Lower lobe of right lung (tissue), 2 donors: ENCODE data around the gene STK39. TPM values are rescaled to one million over a fixed set of nuclear protein-coding genes. Genes with fewer than 3 reads are reported as not detected.

Experiments
- ATAC-seq, 2 donors: fragments of 200-7000 bp; cut with Tn5 transposase; one replicate each; pipeline ENCODE4 v1.9.1; 2020 to 2022; ENCODE audit warnings: mild to moderate bottlenecking in 2 of 2, moderate library complexity in 2 of 2
- DNase-seq: peaks from one replicate; pipeline ENCODE4 v3.0.0-alpha.2; 2020
- H3K27ac ChIP-seq: fragments of 200-600 bp; one replicate; pipeline ENCODE4 v1.8.0; 2022
- H3K27me3 ChIP-seq: fragments of 200-600 bp; one replicate; pipeline ENCODE4 v1.8.0; 2022; ENCODE audit warnings: low read depth
- H3K36me3 ChIP-seq: fragments of 200-600 bp; one replicate; pipeline ENCODE4 v1.8.0; 2022; ENCODE audit warnings: mild to moderate bottlenecking
- H3K4me1 ChIP-seq: fragments of 200-600 bp; one replicate; pipeline ENCODE4 v1.8.0; 2022
- H3K4me3 ChIP-seq: fragments of 200-600 bp; one replicate; pipeline ENCODE4 v1.8.0; 2022; ENCODE audit warnings: mild to moderate bottlenecking
- H3K9me3 ChIP-seq: fragments of 200-600 bp; one replicate; pipeline ENCODE4 v1.8.0; 2022
- intact Hi-C: fragments of 100-400 bp; cut with DNase I; formaldehyde crosslinking; loops from one replicate; pipeline ENCODE4 v1.11.0; 2022
- total RNA-seq: library from RNA; stranded (reverse); fragmentation: NEBNext Ultra II Directional; extraction: Animal tissue kit (Norgen Biotek cat#: 25700); gene quantifications from one replicate; pipeline ENCODE4 v1.2.1, GENCODE V29; 2021
- TF ChIP-seq, protein P1 (sequence below): fragments of 200-600 bp; IDR thresholded peaks from one replicate; pipeline ENCODE4 v1.8.0; 2022; ENCODE audit warnings: antibody characterized with exemption, mild to moderate bottlenecking
- donor health status: DM: no; HTN: yes; CAD: no; lungs with severe emphysema.

The STK39 gene
- total RNA-seq, 1 donor from 2014 or later = 12.6 TPM

DNA sequence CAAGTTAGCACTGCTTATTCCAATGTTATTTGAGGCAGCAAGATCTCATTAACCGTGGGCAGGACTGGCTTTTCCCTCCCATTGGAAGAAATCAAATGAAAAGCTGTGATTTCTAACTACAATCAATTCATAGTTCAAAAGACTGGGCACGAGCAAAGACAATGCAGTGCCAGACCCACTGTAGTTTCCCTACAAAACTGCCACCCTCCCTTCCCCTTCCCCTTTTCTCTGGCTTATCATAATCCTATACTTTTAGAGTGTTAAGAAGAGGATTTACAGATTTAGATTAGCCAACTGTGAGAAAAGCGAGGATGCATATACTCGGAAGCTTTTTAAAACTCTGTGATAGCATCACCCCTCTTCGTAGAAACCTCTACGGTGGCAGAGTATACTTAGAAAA lies 260.4 kb downstream of the STK39 start:
- no peak for DNase-seq
- TF ChIP-seq, protein P1, sequence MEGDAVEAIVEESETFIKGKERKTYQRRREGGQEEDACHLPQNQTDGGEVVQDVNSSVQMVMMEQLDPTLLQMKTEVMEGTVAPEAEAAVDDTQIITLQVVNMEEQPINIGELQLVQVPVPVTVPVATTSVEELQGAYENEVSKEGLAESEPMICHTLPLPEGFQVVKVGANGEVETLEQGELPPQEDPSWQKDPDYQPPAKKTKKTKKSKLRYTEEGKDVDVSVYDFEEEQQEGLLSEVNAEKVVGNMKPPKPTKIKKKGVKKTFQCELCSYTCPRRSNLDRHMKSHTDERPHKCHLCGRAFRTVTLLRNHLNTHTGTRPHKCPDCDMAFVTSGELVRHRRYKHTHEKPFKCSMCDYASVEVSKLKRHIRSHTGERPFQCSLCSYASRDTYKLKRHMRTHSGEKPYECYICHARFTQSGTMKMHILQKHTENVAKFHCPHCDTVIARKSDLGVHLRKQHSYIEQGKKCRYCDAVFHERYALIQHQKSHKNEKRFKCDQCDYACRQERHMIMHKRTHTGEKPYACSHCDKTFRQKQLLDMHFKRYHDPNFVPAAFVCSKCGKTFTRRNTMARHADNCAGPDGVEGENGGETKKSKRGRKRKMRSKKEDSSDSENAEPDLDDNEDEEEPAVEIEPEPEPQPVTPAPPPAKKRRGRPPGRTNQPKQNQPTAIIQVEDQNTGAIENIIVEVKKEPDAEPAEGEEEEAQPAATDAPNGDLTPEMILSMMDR = no peak
- intact Hi-C loops = no loop called here
- ATAC-seq = no peak
- H3K4me3 ChIP-seq = no peak overlapping the region
- peaks cover 4% of the 10 kb centered on the region for H3K36me3 ChIP-seq
- no peak overlapping the region for H3K27ac ChIP-seq
- no peaks in the 10 kb centered on the region for H3K27me3 ChIP-seq
- no peaks in the 10 kb centered on the region for H3K4me1 ChIP-seq
- no peaks in the 10 kb centered on the region for H3K9me3 ChIP-seq

DNA sequence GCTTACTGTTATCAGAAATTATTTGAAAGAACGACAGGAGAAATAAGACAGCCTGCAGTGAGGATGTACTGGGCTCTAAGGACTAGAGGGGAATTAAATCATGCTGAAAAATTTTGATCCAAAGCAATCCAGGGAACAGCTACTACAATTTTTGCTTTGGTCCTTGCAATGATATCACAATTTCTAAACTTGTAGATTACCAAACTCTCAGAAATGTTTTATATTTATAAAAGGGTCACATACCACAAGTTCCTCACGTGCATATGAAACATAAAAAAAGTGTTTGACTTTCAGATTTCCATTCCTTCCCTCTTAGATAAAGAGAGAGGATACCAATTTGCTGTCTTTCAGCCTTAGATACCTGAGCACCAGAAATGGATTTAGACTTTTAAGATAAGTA lies 261.2 kb downstream of the STK39 start:
- intact Hi-C loops = no loop called here
- TF ChIP-seq, protein P1 = no peak
- Histone ChIP-seq H3K27ac (no peak overlapping the region), H3K4me1 (no peaks in the 10 kb centered on the region), H3K27me3 (no peaks in the 10 kb centered on the region), H3K4me3 (no peak overlapping the region), H3K9me3 (no peaks in the 10 kb centered on the region), H3K36me3 (peaks cover 4% of the 10 kb centered on the region)
- DNase-seq (no peak), ATAC-seq (no peak)

DNA sequence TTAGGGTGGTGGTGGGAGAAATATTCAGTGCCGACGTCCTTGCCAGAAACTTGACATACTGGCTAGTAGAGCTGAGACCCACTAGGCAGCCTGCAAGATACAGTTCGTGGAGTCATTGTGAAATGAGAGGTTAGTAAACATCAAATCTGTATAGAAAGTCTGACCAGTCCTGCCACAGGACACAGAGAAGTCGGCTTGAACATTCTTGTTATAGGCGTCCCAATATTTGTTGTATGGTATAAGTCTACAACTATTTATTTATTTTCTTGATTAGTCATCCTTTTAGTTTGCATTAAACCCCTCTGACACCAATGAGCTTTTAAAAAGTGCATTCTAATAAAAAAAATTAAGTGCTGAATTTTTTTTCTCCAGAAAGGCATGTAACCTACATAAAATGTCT lies 265.4 kb downstream of the STK39 start:
- Histone ChIP-seq H3K4me1 (no peaks in the 10 kb centered on the region), H3K27me3 (no peaks in the 10 kb centered on the region), H3K36me3 (peaks cover 4% of the 10 kb centered on the region), H3K27ac (no peak overlapping the region), H3K9me3 (no peaks in the 10 kb centered on the region), H3K4me3 (no peak overlapping the region)
- ATAC-seq (no peak), DNase-seq (no peak)
- intact Hi-C loops = no loop called here
- TF ChIP-seq, protein P1 = no peak

DNA sequence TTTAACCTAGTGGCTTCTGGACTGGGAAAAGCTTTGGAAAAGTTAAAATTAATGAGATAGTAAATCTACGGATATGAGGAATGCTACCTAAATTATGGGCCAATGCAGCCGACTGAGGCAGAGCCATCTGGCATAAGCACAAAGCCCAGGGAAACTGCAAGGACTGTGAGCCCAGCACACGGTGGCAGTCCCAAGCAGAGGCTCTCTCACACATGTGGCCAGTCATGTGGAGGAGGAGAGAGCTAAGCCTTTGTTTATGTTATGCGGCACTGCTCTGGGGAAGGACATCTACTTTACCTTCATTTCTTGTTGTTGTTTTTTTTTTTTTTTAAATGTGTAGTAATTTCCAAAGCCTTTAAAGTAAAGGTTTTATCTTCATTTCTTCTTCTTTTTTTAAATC lies 267.0 kb downstream of the STK39 start:
- intact Hi-C loops = no loop called here
- no peak overlapping the region for H3K4me3 ChIP-seq
- H3K36me3 ChIP-seq = peaks cover 4% of the 10 kb centered on the region
- DNase-seq (no peak), ATAC-seq (no peak)
- no peaks in the 10 kb centered on the region for H3K4me1 ChIP-seq
- no peaks in the 10 kb centered on the region for H3K9me3 ChIP-seq
- TF ChIP-seq, protein P1 = no peak
- no peaks in the 10 kb centered on the region for H3K27me3 ChIP-seq
- no peak overlapping the region for H3K27ac ChIP-seq

DNA sequence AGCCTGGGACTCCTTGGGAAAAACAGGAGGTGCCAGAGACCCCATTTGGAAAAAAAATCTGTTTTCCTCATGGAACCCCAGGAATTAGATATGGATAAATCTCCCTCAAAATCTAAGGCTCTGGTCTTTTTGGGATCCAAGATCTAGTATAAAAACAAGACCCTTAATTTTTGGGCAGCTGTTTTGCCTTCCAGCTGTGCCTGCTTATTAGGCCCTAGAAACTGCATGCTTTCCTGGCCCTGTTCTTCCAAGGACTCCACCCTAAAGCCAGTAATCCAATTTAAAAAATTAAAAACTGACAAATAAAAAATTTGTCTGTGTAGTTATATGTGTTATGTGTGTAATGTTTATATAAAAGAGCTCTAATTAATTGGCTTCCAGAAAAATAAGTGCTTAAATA lies 274.6 kb downstream of the STK39 start:
- TF ChIP-seq, protein P1 = no peak
- ATAC-seq (no peak), DNase-seq (no peak)
- Histone ChIP-seq H3K9me3 (peaks cover 8% of the 10 kb centered on the region), H3K4me3 (no peak overlapping the region), H3K27ac (no peak overlapping the region), H3K36me3 (no peaks in the 10 kb centered on the region), H3K4me1 (no peaks in the 10 kb centered on the region), H3K27me3 (no peaks in the 10 kb centered on the region)
- intact Hi-C loops = no loop called here

DNA sequence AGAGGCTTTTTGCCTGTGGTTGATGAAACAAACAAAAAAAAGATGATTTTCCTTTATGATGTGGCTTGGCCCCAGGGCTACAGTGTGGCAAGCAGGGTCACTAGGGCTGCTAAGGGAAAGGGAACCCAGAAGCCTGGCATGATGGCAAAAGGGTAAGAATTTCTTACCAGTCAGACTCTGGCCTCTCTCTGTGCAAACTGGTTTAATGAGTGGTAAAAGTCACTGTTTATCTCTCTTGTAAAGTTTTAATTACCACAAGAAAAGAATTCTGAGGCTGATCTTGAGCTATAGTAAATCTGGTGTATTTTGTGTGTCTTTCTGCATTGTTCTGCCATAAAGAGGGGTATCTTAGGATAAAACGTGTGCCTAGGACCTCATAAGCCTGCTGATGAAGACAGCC lies 275.4 kb downstream of the STK39 start:
- Histone ChIP-seq H3K27me3 (no peaks in the 10 kb centered on the region), H3K4me3 (no peak overlapping the region), H3K36me3 (no peaks in the 10 kb centered on the region), H3K4me1 (no peaks in the 10 kb centered on the region), H3K27ac (no peak overlapping the region), H3K9me3 (peaks cover 8% of the 10 kb centered on the region)
- DNase-seq (no peak), ATAC-seq (no peak)
- intact Hi-C loops = no loop called here
- TF ChIP-seq, protein P1 = no peak
